HT-29 (cell line): ENCODE data around the gene SCGB1A1. TPM values are rescaled to one million over a fixed set of nuclear protein-coding genes. Genes with fewer than 3 reads are reported as not detected.

Experiments used
- DNase-seq: peaks from one replicate; pipeline ENCODE4 v3.0.0-alpha.2; 2015; ENCODE audit warnings: low spot score
- total RNA-seq: library from RNA; depleted of rRNA; stranded (reverse); fragments of >200 nt; shearing (Covaris generic); gene quantifications from 2 replicates; pipeline ENCODE4 v1.2.3, GENCODE V29; 2014

Gene SCGB1A1
- total RNA-seq, 1 experiment from 2014 or later: not detected

DNA sequence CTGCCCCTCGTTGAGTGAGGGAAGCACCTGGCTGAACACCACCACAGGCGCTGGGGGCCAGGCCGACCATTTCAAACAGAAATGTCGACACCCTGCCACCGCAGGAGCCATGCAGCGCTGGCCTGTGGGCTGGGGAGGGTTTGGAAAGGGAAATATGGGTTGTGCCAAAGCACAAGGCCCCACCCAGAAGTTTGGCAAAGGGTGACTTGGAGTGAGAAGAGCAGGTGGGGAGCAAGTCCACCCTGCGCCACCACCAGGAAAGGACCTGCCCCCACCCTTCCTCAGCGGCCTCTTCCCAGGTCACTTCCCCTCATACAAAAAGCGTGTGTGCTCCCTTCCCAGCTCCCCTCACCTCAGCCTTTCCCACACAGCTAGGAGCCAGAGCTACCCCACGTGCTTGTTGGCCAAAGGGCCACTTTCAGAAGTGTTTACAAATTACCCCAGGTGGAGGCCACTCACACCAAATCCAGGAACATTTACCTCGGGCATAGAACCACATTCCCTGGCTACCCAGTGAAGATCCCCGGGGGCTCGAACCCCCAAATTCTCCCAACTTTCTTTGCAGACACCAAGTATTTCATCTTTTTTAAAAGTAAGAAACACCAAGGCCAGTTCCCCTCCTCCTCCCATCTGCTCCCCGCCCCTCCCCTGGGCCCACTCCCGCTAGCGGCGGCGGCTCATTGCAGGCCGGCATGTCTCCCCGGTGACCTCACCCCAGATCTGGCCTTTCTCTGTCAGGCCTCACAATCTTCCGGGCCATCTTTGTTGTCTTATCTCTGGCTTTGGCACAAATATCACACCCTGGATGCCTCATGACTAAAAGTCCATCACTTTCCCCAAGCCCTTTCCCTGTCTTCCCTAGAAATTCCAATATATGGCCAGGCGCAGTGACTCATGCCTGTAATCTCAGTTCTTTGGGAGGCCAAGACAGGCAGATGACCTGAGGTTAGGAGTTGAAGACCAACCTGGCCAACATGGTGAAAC lies 20.5 kb upstream of the SCGB1A1 start:
- DNase-seq: no peak

- DNase-seq: no peak
Observed at GRCh38 chr11:62399172-62399877, 19.5 kb upstream of the SCGB1A1 start.

DNA sequence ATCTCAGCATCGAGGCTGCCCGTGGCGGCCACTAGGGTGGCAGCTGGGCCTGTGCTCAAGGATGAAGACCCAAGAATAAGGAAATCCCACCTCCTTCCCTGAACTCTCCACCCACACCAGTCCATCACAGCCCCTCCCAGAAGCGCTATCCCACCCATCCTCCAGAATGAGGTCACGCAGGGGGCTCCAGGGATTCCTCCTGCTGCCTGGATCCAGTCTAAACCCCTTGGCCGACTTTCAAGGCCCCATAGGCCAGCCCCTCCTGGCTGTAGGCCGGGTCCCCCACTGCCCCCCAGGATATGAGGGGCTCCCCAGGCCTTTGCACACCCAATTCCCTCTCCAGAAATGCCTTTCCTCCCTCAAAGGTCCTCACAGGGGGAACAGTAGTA lies 19.0 kb upstream of the SCGB1A1 start:
- no peak for DNase-seq

DNA sequence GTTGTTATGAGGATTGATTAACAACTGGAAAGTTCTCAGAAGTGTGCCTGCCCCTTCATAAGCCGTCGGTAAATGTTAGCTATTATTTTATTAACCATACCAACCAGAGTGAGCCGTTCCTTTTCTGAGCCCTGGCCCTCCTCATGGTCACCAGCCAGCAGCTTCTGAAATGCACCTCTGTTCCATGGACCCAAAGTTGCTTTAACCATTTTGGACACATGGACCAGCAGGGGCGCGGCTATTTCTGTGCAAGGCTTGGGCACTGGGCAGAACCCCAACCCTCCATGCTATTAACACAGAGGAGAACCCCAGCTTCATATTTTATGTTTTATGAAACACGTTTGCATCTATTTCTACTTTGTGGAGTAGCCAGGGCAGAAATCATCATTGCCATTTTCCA lies 18.6 kb upstream of the SCGB1A1 start:
- no peak for DNase-seq

DNA sequence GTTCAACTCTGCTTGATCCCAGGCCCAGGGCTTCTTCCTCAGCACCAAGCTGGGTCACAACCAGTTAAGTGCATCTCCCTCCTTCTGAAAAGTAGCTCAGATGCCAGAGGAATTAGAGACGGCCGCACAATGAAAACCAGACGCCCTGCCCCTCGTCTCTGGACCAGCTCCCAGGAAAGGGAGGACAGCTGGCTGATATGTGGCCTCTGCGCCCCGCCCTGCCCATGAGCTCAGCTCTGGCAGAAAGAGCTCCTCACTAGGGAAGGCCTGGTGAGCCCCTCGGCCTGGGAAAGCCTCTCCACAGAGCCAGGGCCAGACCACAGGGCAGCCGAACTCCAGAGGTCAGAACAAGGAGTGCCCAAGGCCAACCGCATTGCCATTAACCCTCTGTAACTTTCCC lies 18.1 kb upstream of the SCGB1A1 start:
- no peak for DNase-seq

GRCh38 chr11:62401356-62401755 lies 17.5 kb upstream of the SCGB1A1 start:
- no peak for DNase-seq

DNA sequence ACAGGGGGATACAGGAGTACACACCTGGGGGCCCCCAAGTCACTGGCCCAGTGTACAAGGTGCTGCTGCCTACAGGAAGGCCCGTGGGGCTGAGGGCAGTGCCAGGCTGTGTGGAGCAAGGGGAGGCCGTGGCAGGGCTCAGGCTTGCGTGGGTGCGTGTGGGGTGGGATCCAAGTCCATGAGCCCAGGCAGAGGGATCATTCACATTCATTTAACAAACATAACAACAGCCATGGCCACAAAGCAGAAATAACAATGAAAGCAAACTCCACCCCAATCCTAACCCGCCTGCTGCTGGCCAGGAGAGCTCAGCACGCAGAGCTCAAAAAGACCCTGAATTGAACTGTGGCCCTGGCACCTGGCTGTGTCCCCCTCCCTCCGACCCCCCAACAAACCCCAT lies 17.0 kb upstream of the SCGB1A1 start:
- DNase-seq: no peak

- DNase-seq: no peak
Observed at GRCh38 chr11:62402226-62402959, 16.4 kb upstream of the SCGB1A1 start.

DNA sequence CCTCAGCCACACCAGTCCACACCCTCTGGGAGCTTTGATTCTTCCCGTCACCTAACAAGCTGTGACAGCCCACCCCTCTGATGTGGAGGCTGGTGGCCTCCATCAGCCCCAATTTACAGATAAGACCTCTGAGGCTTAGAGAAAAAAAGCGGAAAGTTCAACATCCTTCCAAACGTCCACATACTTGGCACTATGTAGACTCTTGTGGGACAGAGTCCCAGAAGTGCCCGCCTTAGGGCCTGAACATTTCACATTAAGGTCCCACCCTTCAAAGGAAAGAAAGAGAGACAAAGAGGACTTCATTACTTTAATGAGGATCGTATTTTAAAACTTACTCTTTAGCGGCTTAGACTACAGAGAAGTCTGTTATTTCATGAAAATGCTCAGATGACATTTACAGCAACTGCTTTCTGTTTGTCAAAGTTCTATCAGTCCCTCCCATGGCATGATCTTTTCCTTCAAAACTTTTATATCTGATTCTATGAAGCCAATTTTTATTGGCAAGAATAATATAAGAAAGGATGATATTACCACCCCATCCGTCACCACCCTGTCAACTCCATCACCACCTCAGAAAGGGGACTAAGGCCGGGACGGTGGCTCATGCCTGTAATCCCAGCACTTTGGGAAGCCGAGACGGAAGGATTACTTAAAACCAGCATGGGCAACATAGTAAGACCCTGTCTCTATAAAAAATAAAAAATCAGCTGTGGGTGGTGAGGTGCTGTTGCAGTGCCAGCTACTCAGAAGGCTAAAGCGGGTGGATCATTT lies 15.7 kb upstream of the SCGB1A1 start:
- DNase-seq: no peak

DNA sequence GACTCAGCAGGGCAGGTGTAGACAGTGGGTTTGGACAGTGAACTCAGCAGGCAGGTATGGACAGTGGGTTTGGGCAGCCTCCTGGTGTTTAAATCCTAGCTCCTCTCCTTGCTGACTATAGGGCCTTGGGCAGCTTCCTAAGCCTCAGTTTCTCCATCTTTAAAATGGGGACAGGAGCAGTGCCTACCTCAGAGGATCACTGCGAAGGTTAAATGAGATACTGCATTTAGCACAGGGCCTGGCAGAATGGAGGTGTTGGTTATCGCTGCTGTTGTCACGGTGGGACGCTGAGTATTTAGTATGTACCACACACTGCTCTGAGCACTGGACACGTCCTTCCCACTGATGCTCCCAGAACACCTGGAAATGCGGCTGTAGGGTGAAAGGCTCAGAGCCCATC lies 14.4 kb upstream of the SCGB1A1 start:
- no peak for DNase-seq

GRCh38 chr11:62404901-62405300 lies 13.9 kb upstream of the SCGB1A1 start:
- no peak for DNase-seq

- DNase-seq: no peak
Observed at GRCh38 chr11:62406034-62406433, 12.8 kb upstream of the SCGB1A1 start.

DNA sequence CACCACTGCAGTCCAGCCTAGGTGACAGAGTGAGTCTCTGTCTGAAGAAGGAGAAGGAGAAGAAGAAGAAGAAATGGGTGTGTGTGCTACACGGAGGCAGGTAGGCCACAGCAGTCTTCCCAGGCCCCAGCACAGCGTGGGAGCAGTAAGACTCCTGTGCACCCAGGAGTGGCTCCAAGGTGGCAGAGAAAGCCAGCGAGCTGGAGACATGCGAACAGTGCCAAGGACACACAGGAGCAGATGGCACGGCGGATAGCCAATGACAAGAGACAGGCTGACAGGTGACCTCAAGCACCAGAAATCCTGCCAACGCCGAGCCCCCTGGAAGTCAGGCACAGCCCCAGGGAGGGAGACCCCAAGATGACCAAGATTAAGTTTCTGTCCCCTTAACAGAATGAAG lies 9.0 kb upstream of the SCGB1A1 start:
- no peak for DNase-seq

DNA sequence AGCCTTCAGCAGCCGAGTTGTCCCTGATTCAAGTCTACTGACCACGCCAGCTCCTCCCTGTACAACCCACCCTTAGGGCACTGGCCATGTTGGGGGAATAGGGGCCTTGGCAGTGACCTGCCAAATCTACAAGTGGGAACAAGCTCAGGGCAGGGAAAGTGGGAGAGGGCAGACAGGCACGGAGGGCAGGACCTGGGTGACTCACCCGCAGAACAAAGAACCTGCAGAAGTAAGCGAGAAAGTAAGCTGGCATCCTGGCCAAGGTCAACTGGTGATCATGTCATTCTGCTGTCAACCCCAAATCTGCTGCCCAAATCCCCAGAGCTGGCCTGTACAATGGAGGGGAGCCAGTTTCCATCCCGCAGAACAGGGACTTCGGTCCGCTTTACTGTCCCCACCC lies 7.9 kb upstream of the SCGB1A1 start:
- DNase-seq: no peak

- DNase-seq: no peak
Observed at GRCh38 chr11:62411524-62411923, 7.3 kb upstream of the SCGB1A1 start.

GRCh38 chr11:62413060-62413696 lies 5.7 kb upstream of the SCGB1A1 start:
- no peak for DNase-seq

DNA sequence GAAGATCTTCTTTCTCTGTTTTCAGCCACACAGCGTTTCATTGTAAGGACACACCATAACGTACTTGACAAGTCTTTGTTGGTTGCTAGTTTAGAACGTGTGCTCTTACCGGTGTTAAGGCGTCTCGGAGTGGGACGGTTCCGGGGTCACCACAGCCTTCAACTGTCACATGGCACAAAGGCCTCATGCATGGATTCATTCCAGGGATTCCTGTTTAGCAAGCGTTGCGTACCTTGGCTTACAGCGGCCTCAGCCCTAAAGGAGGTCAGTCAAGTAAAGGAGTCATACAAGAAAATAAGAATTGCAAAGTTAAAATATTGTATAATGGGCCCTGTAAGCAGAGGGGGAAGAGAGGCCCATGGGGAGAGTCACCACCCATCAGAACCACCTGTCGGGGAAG lies 2.2 kb upstream of the SCGB1A1 start:
- DNase-seq: no peak

GRCh38 chr11:62418136-62418535 lies 697 bp upstream of the SCGB1A1 start:
- DNase-seq: no peak

- DNase-seq: no peak
Observed at GRCh38 chr11:62419314-62419929, 589 bp downstream of the SCGB1A1 start.

DNA sequence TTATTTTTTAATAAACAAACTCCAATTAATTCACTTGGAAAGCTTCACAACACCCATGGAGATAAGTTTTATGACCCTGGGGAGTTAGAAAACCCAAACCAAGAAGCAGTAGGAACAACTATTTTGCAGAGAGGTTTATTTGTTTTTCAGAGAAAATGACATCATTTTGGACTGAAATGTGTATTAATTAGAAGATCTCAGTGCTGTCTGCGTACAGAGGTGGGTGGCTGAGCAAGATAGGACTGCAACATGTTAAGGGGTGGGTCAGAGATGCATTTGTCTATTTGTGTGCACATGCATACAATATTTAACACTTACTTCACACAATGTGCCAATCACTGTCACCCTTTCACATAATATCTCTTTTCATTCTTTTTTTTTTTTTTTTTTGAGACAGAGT lies 1.1 kb downstream of the SCGB1A1 start:
- no peak for DNase-seq
